Measurements from ENCODE around the gene MMP1.

DNA sequence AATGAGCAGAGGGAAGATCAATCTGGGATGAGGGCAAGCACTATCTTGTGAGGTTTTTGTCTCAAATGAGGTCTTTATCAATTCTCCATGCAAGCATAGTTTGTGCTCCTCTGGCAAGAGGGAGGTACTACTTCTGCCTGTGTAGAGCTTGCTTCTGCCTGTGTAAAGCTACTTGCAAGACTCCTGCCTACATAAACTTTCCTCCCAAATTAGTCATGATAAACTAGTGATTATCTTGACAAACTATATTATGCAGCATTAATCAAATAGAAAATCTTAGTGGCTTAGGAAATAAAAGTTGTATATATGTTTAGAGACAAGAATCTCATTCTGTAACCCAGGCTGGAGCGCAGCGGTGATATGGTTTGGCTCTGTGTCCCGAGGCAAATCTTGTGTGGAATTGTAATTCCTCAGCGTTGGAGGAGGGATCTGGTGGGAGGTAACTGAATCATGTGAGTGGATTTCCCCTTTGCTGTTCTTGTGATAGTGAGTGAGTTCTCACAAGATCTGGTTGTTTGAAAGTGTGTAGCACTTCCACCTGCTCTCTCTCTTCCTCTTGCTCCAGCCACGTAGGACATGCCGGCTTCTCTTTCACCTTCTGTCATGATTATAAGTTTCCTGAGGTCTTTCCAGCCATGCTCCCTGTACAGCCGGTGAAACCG lies 9.5 kb downstream of the MMP1 start:
- TF ChIP-seq GATA3 (IDR thresholded peaks at IDR 0.05; ENCODE audit: low read depth, low read length), result no peak
- TF ChIP-seq GATA2 (IDR thresholded peaks at IDR 0.05; ENCODE audit: low read depth, low read length), result no peak

Measured in SH-SY5Y (cell line).